ENCODE data around the gene IL10.

DNA sequence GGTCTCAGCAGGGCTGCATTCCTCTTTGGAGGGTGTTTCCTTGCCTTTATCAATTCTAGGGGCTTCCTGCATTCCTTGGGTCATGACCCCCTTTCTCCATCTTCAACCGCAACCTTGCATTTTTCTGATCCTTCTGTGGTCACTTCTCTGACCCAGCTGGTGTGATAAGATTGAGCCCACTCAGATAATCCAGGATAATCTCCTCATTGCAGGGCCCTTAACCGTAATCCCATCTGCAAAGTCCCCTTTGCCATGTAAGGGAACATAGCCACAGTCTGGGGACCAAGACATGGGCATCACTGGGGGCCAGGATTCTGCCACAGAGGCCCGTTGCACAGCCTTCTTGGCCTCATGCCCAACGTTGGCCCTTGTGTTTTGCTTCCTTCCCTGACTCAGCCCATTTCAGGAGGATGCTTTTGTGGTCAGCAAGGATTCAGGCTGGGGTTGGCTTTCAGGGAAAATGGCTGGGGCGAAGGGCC lies 36.7 kb downstream of the IL10 start:
- TF ChIP-seq EZH2phosphoT487 (IDR thresholded peaks at IDR 0.05) (no peak), EZH2 (IDR thresholded peaks at IDR 0.05) (no peak)
- TF ChIP-seq, protein P1, sequence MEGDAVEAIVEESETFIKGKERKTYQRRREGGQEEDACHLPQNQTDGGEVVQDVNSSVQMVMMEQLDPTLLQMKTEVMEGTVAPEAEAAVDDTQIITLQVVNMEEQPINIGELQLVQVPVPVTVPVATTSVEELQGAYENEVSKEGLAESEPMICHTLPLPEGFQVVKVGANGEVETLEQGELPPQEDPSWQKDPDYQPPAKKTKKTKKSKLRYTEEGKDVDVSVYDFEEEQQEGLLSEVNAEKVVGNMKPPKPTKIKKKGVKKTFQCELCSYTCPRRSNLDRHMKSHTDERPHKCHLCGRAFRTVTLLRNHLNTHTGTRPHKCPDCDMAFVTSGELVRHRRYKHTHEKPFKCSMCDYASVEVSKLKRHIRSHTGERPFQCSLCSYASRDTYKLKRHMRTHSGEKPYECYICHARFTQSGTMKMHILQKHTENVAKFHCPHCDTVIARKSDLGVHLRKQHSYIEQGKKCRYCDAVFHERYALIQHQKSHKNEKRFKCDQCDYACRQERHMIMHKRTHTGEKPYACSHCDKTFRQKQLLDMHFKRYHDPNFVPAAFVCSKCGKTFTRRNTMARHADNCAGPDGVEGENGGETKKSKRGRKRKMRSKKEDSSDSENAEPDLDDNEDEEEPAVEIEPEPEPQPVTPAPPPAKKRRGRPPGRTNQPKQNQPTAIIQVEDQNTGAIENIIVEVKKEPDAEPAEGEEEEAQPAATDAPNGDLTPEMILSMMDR (IDR thresholded peaks at IDR 0.05), result no peak

Measured in neural progenitor cell (in vitro differentiated cells).